ENCODE results near the gene ABCC4.
"Not testable (repeated sequence)": the region's sequence is repeated elsewhere in the genome, so short reads cannot be mapped to it uniquely, and the experiment has no call there.

DNA sequence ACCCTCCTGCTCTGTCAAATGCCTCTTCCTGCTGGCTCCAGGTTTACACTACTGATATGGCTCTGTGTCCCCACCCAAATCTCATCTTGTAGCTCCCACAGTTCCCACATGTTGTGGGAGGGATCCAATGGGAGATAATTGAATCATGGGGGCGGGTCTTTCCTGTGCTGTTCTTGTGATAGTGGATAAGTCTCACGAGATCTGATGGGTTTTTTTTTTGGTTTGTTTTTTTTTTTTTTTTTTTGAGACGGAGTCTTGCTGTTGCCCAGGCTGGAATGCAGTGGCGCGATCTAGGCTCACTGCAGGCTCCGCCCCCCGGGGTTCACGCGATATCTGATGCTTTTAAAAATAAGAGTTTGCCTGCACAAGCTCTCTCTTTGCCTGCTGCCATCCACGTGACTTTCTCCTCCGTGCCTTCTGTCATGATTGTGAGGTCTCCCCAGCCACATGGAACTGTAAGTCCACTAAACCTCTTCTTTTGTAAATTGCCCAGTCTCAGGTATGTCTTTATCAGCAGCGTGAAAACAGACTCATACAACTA is 27.6 kb downstream of the ABCC4 start:
- TF ChIP-seq ZNF223, ZNF791, YY1, ZNF10 (tag by site-specific recombination; IDR thresholded peaks at IDR 0.05): not testable (repeated sequence)
